Gastroesophageal sphincter (tissue), 3 donors: ENCODE data around the gene TRMT5.

ENCODE experiments used
- CTCF ChIP-seq, 4 experiments: fragments of 200-600 bp in 2 of 4; fragments of 450-650 bp in 2 of 4; sonication (generic) in 1 of 4; IDR thresholded peaks; one replicate each; pipeline ENCODE4 v1.5.1; 2017 to 2019; ENCODE audit warnings: antibody characterized with exemption in 4 of 4, mild to moderate bottlenecking in 2 of 4, moderate library complexity in 2 of 4
- POLR2A ChIP-seq, 2 donors: fragments of 450-650 bp; IDR thresholded peaks; one replicate each; pipeline ENCODE4 v1.6.1; 2017; ENCODE audit warnings: antibody characterized with exemption in 2 of 2, mild to moderate bottlenecking in 2 of 2, moderate library complexity in 1 of 2

GRCh38 chr14:60931218-60931617 lies 49.7 kb downstream of the TRMT5 start:
- TF ChIP-seq CTCF (IDR thresholded peaks at IDR 0.05) (no peak), POLR2A (IDR thresholded peaks at IDR 0.05) (no peak)
